Measurements from ENCODE around the gene LETM1. TPM values are rescaled to one million over a fixed set of nuclear protein-coding genes. Genes with fewer than 3 reads are reported as not detected.

LETM1 gene
- total and polyA plus RNA-seq, 2 of the 13 experiments (the other 11 are each of a cell fraction or from before 2014, with no cell fraction given) = 9.7 to 41.6 TPM

DNA sequence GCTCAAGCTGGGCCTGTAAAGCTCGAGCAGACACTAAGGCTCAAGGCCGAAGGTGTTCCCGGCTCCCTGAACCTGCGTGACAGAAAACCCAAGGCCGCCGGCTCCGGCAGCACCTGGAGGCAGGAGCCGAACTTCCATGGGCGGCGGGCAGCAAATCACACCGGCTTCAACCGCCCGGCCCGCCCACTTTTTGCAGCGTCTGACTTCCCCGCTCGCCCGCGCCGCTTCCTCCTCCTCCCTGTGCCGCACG lies 14.3 kb upstream of the LETM1 start (continued):
- TF ChIP-seq, protein P1, sequence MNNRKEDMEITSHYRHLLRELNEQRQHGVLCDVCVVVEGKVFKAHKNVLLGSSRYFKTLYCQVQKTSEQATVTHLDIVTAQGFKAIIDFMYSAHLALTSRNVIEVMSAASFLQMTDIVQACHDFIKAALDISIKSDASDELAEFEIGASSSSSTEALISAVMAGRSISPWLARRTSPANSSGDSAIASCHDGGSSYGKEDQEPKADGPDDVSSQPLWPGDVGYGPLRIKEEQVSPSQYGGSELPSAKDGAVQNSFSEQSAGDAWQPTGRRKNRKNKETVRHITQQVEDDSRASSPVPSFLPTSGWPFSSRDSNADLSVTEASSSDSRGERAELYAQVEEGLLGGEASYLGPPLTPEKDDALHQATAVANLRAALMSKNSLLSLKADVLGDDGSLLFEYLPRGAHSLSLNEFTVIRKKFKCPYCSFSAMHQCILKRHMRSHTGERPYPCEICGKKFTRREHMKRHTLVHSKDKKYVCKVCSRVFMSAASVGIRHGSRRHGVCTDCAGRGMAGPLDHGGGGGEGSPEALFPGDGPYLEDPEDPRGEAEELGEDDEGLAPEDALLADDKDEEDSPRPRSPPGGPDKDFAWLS (CRISPR knock-in tag; IDR thresholded peaks at IDR 0.05; ENCODE audit: borderline replicate concordance) = no peak
- TF ChIP-seq TSC22D2 (CRISPR knock-in tag; IDR thresholded peaks at IDR 0.05; ENCODE audit: borderline replicate concordance) (no peak), ZNF432 (CRISPR knock-in tag; IDR thresholded peaks at IDR 0.05; ENCODE audit: borderline replicate concordance) (no peak), SNAI1 (CRISPR knock-in tag; IDR thresholded peaks at IDR 0.05; ENCODE audit: borderline replicate concordance) (0 out of 2 replicates have a peak, but pooled peaks have one; percentile 31), THAP11 (CRISPR knock-in tag; IDR thresholded peaks at IDR 0.05) (peak; percentile 49; the same call in 1 of the 2 replicates), ZNF781 (CRISPR knock-in tag; IDR thresholded peaks at IDR 0.05; ENCODE audit: borderline replicate concordance, not compliant biosample characterization) (no peak), ZNF326 (CRISPR knock-in tag; IDR thresholded peaks at IDR 0.05; ENCODE audit: borderline replicate concordance) (peak; percentile 60; the same call in 1 of the 2 replicates), KDM3A (CRISPR knock-in tag; IDR thresholded peaks at IDR 0.05; ENCODE audit: low read depth) (no peak), ZNF547 (CRISPR knock-in tag; IDR thresholded peaks at IDR 0.05) (no peak), ZBTB20 (CRISPR knock-in tag; IDR thresholded peaks at IDR 0.05; ENCODE audit: borderline replicate concordance, low read depth) (0 out of 2 replicates have a peak, but pooled peaks have one; percentile 12), SP1 (IDR thresholded peaks at IDR 0.05) (no peak), SP1 (CRISPR knock-in tag; IDR thresholded peaks at IDR 0.05) (0 out of 2 replicates have a peak, but pooled peaks have one; percentile 68), ZNF530 (CRISPR knock-in tag; IDR thresholded peaks at IDR 0.05; ENCODE audit: low read depth) (no peak), ZNF549 (CRISPR knock-in tag; IDR thresholded peaks at IDR 0.05) (no peak), SAP130 (CRISPR knock-in tag; IDR thresholded peaks at IDR 0.05; ENCODE audit: low read depth) (peak; percentile 91), HNF4G (IDR thresholded peaks at IDR 0.05; ENCODE audit: borderline replicate concordance, low read depth, low read length) (no peak), HNF4G (CRISPR knock-in tag; IDR thresholded peaks at IDR 0.05; ENCODE audit: borderline replicate concordance, low read depth) (0 out of 2 replicates have a peak, but pooled peaks have one; percentile 55), HNRNPL (IDR thresholded peaks at IDR 0.05; ENCODE audit: low read depth, low read length) (peak; percentile 59; the same call in 1 of the 2 replicates), ATM (IDR thresholded peaks at IDR 0.05; ENCODE audit: borderline replicate concordance) (no peak), U2AF2 (IDR thresholded peaks at IDR 0.05; ENCODE audit: low read depth, low read length) (no peak)
- TF ChIP-seq, protein P2, sequence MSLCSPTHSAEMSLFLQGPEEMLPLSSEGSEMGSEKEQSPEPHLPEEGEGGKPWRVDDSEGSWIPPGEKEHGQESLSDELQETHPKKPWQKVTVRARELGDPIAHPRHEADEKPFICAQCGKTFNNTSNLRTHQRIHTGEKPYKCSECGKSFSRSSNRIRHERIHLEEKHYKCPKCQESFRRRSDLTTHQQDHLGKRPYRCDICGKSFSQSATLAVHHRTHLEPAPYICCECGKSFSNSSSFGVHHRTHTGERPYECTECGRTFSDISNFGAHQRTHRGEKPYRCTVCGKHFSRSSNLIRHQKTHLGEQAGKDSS (CRISPR knock-in tag; IDR thresholded peaks at IDR 0.05; ENCODE audit: borderline replicate concordance, low read depth) = no peak; the same call in 1 of the 2 replicates
- TF ChIP-seq, protein P3, sequence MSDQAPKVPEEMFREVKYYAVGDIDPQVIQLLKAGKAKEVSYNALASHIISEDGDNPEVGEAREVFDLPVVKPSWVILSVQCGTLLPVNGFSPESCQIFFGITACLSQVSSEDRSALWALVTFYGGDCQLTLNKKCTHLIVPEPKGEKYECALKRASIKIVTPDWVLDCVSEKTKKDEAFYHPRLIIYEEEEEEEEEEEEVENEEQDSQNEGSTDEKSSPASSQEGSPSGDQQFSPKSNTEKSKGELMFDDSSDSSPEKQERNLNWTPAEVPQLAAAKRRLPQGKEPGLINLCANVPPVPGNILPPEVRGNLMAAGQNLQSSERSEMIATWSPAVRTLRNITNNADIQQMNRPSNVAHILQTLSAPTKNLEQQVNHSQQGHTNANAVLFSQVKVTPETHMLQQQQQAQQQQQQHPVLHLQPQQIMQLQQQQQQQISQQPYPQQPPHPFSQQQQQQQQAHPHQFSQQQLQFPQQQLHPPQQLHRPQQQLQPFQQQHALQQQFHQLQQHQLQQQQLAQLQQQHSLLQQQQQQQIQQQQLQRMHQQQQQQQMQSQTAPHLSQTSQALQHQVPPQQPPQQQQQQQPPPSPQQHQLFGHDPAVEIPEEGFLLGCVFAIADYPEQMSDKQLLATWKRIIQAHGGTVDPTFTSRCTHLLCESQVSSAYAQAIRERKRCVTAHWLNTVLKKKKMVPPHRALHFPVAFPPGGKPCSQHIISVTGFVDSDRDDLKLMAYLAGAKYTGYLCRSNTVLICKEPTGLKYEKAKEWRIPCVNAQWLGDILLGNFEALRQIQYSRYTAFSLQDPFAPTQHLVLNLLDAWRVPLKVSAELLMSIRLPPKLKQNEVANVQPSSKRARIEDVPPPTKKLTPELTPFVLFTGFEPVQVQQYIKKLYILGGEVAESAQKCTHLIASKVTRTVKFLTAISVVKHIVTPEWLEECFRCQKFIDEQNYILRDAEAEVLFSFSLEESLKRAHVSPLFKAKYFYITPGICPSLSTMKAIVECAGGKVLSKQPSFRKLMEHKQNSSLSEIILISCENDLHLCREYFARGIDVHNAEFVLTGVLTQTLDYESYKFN (CRISPR knock-in tag; conservative IDR thresholded peaks at IDR 0.05) = peak; percentile 21; the same call in 1 of the 2 replicates
- TF ChIP-seq, protein P4, sequence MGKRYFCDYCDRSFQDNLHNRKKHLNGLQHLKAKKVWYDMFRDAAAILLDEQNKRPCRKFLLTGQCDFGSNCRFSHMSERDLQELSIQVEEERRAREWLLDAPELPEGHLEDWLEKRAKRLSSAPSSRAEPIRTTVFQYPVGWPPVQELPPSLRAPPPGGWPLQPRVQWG (CRISPR knock-in tag; IDR thresholded peaks at IDR 0.05; ENCODE audit: borderline replicate concordance, low read depth) = no peak
- TF ChIP-seq, protein P5, sequence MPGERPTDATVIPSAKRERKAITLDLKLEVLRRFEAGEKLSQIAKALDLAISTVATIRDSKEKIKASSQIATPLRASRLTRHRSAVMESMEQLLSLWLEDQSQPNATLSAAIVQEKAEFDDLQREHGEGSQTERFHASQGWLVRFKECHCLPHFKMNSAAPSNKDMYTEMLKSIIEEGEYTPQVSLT (CRISPR knock-in tag; IDR thresholded peaks at IDR 0.05; ENCODE audit: borderline replicate concordance, low read depth) = 0 out of 2 replicates have a peak, but pooled peaks have one; percentile 28
